Measurements from ENCODE around the gene IFITM2. TPM values are rescaled to one million over a fixed set of nuclear protein-coding genes. Genes with fewer than 3 reads are reported as not detected.
"Not testable (repeated sequence)": the region's sequence is repeated elsewhere in the genome, so short reads cannot be mapped to it uniquely, and the experiment has no call there.

Gene IFITM2
- total RNA-seq, 1 experiment from 2014 or later, result 31.3 TPM

DNA sequence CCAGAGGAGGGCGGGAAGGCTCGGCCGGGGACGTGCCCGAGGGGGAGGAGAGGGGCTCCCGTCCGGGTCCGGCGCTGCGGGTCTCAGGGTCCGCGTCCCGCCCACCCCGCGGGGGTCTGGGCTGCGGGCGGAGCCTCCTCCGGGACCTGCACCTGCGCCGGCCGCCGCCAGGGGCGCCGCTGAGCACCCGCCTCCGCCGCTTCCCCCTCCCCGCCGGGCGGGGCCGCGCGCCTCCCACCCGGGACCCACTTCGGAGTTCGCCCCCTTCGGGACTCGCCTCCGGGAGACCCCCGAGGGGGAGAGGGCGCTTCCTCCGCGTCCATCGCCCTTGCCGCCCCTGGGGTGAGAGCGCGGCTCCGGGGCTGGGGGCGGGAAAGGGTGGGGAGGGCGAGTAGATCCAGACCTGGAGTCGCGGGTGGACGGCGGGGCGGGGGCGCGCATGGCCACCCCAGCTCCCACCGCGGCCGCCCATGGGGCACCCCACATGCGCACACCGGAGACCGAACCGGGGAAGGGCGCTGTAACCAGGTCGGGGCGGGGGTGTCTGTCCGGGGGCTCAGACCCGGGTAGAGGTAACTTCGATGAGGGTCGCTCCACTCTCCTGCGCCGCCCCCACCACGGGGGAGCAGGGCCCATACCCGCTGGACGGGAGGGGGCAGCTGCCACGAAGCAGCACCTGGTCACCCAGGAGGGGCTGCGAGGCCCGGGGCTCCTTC lies 10.9 kb downstream of the IFITM2 start:
- in situ Hi-C loops (cut with HindIII; ENCODE audit: low sequenced_read_pairs), result not testable (repeated sequence)

DNA sequence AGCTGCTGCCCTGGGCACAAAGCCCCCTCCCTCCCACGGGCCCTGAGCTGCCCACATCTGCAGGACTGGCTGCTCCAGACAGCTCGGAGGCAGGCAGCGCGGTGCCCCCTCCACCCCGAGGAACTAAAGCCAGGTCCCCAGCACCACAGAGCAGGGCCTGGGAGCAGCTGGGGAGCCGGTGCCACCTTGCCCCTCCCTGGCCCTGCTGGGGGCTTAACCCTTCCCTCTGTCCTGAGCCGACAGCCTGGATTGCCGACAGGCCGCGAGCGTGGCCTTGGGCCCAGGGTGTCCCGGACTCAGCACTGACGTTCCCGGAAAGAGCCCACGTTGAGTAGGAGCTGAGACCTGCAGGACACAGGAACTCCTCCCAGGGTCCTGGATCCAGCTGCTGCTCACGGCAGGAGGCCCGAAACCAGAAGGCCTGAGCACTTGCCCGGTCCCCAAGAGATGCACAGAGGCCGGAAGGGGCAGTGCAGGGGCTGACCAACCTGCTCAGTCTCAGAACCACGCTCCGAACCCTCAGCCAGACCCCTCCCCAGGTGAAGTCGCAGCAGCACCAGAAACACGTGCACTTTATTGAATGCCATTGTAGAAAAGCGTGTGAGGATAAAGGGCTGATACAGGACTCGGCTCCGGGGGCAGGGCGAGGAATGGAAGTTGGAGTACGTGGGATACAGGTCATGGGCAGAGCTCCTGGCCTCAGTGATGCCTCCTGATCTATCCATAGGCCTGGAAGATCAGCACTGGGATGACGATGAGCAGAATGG lies 11.7 kb downstream of the IFITM2 start:
- in situ Hi-C loops (cut with HindIII; ENCODE audit: low sequenced_read_pairs); DNase-seq (ENCODE audit: low spot score): not testable (repeated sequence)

More for the DNA sequence above, 10.9 kb downstream of the IFITM2 start:
- not testable (repeated sequence) for DNase-seq (ENCODE audit: low spot score)

DNA sequence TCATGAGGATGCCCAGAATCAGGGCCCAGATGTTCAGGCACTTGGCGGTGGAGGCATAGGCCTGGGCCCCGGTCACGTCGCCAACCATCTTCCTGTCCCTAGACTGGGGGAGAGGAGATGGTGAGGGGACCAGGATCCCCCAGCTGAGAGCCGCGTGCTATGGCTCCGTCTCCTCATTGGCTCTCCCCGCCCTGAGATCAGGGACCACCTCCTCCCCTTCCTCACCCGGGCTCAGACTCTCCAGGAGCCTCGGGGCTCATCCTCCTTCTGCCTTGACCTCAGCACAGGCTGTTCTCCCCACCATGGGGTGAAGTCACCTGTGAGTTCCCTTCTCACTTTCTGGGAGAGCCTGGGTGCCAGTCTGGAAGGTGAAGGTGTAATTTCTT lies 12.3 kb downstream of the IFITM2 start:
- in situ Hi-C loops (cut with HindIII; ENCODE audit: low sequenced_read_pairs); DNase-seq (ENCODE audit: low spot score): not testable (repeated sequence)

DNA sequence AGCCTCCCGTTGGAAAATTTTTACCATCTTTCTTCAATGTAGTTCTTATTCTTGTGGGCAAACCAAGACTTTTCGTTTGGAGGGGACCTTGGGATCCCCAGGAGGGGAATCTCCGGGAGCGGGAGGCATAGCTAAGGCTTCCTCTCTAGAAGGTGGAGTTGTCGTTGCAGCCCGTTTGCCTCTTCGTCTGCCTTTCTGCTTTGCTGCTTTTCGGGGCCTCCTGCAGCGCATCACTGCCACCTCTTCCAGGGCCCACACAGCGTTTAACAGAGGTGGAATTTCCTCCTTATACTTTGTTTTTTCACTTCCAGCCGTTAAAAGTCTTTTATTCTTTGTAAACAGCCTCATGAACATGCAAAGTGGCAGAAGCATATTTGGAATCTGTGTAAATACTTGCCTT lies 16.5 kb downstream of the IFITM2 start:
- in situ Hi-C loops (cut with HindIII; ENCODE audit: low sequenced_read_pairs), result no loop called here
- DNase-seq (ENCODE audit: low spot score), result no peak

DNA sequence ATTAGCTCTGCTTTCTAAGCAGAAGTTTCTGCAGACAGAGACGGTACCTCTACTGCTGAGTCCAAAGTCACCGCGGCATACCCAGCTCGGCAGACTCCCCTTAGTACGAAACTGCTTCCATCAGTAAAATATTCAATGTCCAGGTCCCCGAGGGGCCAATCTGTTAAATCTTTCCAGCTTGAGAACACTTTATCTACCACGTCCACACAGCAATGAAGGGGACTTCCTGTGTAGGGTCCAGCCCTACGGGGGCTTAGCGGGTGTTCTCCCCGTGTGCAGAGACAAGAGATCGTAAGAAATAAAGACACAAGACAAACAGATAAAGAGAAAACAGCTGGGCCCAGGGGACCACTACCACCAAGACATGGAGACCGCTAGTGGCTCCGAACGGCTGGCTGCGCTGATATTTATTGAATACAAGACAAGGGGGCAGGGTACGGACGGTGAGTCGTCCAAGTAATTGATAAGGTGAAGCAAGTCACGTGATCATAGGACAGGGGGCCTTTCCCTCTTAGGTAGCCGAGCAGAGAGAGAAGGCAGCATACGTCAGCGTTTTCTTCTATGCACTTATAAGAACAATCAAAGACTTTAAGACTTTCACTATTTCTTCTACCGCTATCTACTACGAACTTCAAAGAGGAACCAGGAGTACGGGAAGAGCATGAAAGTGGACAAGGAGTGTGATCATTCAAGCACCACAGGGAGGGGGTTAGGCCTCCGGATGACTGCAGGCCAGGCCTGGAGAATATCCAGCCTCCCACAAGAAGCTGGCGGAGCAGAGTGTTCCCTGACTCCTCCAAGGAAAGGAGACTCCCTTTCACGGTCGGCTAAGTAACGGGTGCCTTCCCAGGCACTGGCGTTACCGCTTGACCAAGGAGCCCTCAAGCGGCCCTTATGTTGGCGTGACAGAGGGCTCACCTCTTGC lies 17.2 kb downstream of the IFITM2 start:
- in situ Hi-C loops (cut with HindIII; ENCODE audit: low sequenced_read_pairs); DNase-seq (ENCODE audit: low spot score): not testable (repeated sequence)

DNA sequence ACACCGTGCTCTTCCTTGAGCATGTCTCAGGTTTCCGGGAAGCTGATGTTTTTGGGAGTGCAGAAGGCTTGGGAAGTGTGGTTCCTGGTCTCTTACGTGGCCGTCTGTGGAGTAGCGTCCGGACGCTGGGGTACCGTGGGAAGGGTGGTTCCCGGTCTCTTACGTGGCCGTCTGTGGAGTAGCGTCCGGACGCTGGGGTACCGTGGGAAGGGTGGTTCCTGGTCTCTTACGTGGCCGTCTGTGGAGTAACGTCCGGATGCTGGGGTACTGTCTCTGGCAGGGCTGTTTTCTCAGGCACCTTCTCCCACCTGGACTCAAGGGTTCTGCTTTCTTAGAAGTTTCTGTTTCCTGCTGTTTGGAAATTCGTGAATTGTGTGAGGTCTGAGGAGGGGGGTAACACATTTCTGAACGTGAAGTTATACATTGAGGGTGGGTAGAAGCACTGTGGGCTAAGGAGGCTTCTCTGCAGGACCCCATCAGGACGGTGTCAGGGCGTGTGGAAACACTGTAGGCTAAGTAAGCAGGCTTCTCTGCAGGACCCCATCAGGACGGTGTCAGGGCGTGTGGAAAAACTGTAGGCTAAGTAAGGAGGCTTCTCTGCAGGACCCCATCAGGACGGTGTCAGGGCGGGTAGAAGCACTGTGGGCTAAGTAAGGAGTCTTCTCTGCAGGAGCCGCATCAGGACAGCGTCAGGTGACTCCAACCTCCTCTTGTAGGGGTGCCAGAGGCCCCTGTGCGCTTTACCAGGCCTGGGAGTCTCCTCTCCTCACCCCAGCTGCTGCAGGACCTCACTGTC lies 18.4 kb downstream of the IFITM2 start:
- no peak for DNase-seq (ENCODE audit: low spot score)
- in situ Hi-C loops (cut with HindIII; ENCODE audit: low sequenced_read_pairs), result no loop called here

DNA sequence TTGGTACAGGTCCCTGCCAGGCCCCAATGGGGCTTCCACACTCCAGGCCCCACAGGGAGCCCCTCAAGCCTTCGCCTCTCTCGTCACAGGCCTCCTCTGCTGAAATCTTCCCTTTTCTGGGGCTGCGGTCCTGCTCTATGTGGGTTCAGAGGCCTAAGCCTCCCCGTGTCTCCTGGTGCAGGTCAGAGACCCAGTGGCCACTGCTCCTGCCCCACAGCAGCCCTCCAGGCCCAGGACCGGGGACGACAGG lies 18.9 kb downstream of the IFITM2 start:
- in situ Hi-C loops (cut with HindIII; ENCODE audit: low sequenced_read_pairs), result no loop called here
- no peak for DNase-seq (ENCODE audit: low spot score)

DNA sequence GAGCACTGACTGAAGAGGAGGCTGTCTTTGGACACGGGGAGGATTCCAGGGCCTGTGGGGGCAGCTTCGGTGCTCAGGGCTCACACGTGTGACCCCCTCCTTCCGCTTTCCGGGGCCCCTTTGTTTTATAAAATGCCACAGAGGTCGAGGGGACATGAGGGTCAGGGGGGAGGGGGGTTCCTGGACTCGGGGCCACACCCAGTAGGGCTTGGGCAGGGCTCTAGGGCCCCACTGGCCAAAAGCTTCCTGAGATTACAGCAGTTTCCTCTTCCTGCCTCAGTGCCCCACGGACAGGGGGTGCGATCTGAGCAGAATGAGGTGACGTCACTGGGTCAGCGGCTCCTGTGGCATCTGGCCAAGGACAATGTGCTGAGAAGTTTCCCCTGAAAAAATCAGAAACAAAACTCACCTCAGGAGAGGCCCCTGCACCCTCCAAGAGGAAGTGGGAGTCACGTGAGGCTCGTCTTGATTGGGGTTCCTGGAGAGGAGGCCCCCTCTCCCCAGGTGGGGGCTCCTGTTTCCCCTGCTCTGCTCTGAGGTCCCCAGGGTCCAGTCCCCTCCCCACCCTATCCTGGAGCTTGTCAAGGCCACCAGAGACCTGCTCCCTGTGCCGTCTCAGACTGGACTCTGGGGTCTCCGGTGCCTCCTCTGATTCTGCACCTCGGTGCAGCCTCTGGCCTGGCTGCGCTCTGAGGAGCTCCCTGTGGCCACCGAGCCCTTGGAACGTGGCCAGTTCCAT lies 19.4 kb downstream of the IFITM2 start:
- DNase-seq (ENCODE audit: low spot score), result no peak
- in situ Hi-C loops (cut with HindIII; ENCODE audit: low sequenced_read_pairs), result no loop called here

DNA sequence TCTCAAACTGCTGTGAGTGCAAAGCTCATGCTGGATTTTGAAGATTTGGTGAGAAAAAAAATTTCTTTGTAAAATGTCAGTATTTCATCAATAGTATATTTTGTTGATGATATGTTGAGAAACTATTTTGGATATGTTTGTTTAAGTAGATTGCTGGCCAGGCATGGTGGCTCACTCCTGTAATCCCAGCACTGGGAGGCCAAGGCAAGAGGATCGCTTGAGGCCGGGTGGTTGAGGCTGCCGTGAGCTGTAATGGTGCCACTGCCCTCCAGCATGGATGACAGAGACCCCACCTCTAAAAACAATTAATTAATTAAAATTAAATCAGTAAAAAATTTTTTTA lies 19.9 kb downstream of the IFITM2 start:
- in situ Hi-C loops (cut with HindIII; ENCODE audit: low sequenced_read_pairs), result no loop called here
- DNase-seq (ENCODE audit: low spot score), result no peak

DNA sequence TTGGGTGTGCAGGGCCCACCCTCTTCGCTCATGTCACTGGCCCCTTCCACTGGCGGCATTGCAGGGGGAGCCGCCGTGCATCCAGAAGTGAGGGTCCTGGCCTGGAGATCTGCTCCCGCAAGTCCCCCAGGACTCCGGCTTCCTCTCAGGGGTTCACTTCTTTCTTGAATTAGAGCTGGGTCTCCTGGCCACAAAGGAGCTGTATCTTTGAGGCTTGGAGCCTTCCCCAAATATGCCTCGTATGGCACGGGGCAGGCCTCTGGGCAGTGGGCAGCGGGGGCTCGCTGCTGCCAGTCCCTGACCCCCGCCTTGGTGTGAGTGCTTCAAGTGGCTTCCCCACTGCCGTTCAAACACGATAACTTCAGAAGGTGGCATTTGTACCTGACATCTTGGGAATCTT lies 20.4 kb downstream of the IFITM2 start:
- DNase-seq (ENCODE audit: low spot score), result no peak
- in situ Hi-C loops (cut with HindIII; ENCODE audit: low sequenced_read_pairs), result no loop called here

DNA sequence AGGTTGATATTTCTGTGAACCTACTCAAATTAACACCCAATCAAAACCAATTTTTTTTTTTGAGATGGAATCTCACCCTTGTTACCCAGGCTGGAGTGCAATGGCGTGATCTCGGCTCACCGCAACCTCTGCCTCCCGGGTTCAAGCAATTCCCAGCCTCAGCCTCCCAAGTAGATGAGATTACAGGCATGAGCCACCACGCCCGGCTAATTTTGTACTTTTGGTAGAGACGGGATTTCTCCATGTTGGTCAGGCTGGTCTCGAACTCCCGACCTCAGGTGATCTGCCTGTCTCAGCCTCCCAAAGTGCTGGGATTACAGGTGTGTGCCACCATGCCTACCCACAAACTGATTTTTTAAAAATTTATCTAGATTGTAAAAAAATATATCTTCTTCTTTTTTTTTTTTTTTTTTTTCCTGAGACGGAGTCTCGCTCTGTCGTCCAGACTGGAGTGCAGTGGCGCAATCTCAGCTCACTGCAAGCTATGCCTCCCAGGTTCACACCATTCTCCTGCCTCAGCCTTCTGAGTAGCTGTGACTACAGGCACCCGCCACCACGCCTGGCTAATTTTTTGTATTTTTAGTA lies 21.0 kb downstream of the IFITM2 start:
- in situ Hi-C loops (cut with HindIII; ENCODE audit: low sequenced_read_pairs); DNase-seq (ENCODE audit: low spot score): not testable (repeated sequence)

DNA sequence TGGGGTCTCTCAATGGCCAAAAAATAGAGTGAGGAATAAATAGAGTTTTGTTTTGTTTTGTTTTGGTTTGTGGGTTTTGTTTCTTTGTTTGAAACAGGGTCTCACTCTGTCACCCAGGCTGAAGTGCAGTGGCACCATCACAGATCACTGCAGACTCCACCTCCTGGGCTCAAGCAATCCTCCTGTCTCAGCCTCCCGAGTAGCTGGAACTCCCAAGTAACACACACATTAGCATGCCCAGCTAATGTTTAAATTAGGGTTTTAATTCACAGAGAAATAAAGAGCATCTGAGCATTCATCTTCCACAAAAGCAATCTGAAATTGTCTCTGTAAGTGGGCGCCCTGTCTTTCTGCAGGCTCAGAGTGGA lies 22.3 kb downstream of the IFITM2 start:
- DNase-seq (ENCODE audit: low spot score), result no peak
- in situ Hi-C loops (cut with HindIII; ENCODE audit: low sequenced_read_pairs), result no loop called here

DNA sequence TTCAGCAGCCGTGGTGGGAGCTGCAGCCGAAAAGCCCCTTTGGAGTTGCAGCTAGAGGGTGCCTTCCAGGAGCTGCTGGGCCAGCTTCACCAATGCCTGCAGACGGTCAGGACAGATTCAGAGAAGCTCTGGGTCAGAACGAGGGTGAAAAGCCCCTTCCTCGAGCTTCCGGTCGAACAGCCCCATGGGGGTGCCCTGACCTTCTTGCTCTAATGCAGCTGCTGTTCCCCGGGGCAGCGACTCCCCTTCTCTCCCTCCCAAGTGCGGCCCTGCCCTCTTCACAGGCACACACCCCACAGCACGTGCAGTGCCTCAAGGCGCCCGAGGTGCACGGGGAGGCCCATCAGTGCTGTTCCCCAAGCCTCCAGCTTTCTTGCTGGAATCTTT lies 22.7 kb downstream of the IFITM2 start:
- no peak for DNase-seq (ENCODE audit: low spot score)
- in situ Hi-C loops (cut with HindIII; ENCODE audit: low sequenced_read_pairs), result no loop called here

DNA sequence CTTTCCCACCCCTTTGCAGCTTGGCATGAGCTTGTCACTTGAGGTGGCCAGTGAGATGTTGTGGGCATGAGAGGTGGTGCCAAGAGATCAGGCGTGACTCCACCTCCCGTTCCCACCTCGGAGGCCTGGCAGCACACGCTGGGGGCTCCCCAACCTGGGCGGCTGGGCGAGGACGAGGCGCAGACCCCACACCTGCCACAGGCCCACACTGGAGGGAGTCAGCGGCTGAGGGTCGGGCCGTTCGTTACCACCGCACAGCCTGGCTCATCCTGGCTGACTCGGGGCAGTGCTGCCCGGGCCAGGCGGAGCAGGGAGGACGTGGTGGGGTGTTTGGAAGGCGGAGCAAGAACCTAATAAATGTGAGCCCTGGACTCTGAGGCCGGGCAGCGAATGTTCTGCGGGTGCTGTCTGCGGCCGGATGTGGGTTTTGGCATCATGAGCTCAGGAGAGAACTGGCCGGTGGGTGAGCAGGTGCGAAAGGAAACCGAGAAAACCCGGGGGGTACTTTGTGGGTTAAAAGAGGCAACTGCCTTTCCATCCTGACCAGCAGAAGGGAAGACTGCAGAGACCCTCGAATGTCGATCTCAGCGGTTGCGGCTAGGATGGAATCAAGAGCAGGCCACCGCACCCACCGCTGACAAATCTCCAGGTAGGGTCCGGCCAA lies 23.2 kb downstream of the IFITM2 start:
- no peak for DNase-seq (ENCODE audit: low spot score)
- in situ Hi-C loops (cut with HindIII; ENCODE audit: low sequenced_read_pairs), result no loop called here

DNA sequence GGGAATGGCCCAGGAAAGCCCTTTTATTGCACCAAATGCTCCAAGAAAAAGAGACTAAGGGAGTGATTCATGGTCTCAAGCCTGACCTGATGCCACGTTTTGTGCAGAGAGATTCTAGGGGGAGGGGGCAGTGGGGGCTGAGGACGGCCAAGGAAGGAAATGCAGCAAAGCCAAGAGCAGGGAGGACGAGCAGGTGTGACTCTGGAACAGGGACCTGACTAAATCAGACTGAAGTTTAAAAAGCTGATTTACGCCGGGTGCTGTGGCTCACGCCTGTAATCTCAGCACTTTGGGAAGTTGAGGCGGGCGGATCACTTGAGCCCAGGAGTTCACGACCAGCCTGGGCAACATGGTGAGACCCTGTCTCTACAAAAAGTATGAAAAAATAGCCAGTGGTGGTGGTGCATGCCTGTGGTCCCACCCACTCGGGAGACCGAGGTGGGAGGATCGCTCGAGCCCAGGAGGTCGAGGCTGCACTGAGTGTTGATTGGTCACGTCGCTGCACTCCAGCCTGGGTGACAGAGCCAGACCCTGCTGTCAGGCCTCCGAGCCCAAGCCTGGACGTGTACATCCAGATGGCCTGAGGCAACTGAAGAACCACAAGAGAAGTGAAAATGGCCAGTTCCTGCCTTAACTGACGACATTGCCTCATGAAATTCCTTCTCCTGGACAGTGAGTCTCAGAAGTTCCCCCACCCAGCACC lies 23.9 kb downstream of the IFITM2 start:
- no peak for DNase-seq (ENCODE audit: low spot score)
- in situ Hi-C loops (cut with HindIII; ENCODE audit: low sequenced_read_pairs), result no loop called here

DNA sequence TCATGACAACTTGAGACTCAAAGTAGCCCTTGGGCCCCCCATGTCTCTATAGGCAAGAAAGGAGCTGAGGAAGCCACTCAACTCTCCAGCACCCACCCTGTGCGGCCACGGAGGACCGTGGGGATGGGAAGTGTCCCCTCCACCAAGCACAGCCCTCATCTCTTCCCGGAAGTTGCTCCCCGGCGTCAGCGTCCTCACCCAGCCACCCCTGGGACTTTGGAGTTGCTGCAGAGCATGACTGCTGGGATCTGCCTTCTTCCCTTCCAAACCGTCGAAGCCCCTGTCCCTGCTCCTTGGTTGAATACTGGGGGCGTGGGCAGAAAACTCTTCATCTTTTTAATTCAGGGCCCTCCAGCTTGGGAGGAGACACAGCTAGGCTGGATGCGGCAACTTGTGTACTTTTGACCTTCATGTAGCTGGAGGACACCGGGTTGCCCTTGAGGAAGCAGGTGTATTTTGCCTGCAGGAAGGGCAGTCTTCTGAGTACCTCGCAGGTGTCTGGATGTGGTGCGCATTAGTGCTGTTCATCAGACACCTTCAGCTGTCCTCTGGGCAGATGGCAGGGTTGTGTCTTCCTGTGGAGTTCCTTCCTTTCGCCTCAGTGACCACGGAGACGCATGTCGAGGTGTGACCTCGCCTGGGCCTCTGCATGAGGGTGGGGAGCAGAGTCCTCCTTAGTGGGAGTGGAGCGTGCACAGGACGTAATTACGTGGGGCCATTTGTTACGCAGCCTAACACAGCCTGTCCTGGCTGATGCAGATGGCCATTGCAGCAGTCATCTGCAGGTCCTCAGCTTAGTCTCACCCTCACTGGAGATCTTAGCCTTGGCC lies 25.2 kb downstream of the IFITM2 start:
- no peak for DNase-seq (ENCODE audit: low spot score)
- in situ Hi-C loops (cut with HindIII; ENCODE audit: low sequenced_read_pairs), result no loop called here
